Measurements from ENCODE around the gene TERT.

GRCh38 chr5:1220831-1221230 lies 74.0 kb downstream of the TERT start:
- TF ChIP-seq CTCF (conservative IDR thresholded peaks at IDR 0.05; ENCODE audit: low read depth, low read length), result no peak
- TF ChIP-seq EZH2 (IDR thresholded peaks at IDR 0.05; ENCODE audit: low read length, unreplicated experiment), result no peak
- no peak for TF ChIP-seq EZH2phosphoT487 (IDR thresholded peaks at IDR 0.05; ENCODE audit: borderline replicate concordance, low read length)

Data from PC-3 (cell line).